AG10803 (cell line): ENCODE results near the gene PUM2.
"Not testable (repeated sequence)": the region's sequence is repeated elsewhere in the genome, so short reads cannot be mapped to it uniquely, and the experiment has no call there.

Experiments used
- DNase-seq: peaks from one replicate; pipeline ENCODE4 v3.0.0; 2010; ENCODE audit warnings: low read depth
- H3K4me3 ChIP-seq: 2 replicates; pipeline ENCODE4 v1.5.1; 2011; ENCODE audit warnings: mild to moderate bottlenecking, low read length, control low read depth
- TF ChIP-seq, protein P1 (sequence below): conservative IDR thresholded peaks from 2 replicates; pipeline ENCODE4 v1.5.1; 2011; ENCODE audit warnings: mild to moderate bottlenecking, low read length, control low read depth, inconsistent platforms

PUM2 gene

DNA sequence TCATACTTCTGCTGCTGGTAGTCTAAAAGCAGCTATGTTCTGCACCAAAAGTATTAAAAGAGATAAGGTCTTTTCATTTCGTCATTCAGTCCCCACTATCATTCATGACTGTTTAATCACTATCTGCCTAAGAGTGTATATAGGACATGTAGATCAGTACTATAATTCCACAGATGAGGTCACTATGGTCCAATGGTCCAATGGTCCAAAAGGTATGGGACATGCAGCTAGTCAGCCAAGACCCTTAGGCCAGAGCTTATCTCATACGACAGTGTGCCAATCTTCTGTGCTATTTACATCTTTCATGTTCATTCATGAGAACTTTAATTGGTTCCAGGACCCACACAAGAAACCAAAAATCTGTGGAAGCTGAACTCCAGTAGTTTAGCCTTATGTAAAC lies 83.1 kb downstream of the PUM2 start:
- no peak overlapping the region for H3K4me3 ChIP-seq
- no peak for DNase-seq
- TF ChIP-seq, protein P1, sequence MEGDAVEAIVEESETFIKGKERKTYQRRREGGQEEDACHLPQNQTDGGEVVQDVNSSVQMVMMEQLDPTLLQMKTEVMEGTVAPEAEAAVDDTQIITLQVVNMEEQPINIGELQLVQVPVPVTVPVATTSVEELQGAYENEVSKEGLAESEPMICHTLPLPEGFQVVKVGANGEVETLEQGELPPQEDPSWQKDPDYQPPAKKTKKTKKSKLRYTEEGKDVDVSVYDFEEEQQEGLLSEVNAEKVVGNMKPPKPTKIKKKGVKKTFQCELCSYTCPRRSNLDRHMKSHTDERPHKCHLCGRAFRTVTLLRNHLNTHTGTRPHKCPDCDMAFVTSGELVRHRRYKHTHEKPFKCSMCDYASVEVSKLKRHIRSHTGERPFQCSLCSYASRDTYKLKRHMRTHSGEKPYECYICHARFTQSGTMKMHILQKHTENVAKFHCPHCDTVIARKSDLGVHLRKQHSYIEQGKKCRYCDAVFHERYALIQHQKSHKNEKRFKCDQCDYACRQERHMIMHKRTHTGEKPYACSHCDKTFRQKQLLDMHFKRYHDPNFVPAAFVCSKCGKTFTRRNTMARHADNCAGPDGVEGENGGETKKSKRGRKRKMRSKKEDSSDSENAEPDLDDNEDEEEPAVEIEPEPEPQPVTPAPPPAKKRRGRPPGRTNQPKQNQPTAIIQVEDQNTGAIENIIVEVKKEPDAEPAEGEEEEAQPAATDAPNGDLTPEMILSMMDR = no peak

DNA sequence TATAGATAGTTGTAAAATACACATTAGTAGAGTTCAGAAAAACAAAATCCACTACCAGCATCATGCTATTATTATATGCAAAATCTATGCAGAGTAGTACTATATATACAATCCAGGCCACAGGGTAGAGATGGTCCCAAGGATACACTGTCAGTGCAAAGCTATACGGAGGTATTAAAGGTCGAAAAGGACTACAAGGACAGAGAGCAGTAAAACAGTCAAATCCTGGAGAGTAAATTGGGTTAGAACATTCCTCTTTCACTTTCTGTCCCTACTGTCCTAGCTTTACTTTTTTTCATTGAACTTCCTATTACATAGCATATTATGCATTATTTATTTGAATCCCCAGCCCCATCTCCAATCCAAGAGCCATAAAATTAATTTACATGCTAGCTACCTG lies 86.0 kb downstream of the PUM2 start:
- TF ChIP-seq, protein P1 = no peak
- no peak overlapping the region for H3K4me3 ChIP-seq
- DNase-seq = no peak

DNA sequence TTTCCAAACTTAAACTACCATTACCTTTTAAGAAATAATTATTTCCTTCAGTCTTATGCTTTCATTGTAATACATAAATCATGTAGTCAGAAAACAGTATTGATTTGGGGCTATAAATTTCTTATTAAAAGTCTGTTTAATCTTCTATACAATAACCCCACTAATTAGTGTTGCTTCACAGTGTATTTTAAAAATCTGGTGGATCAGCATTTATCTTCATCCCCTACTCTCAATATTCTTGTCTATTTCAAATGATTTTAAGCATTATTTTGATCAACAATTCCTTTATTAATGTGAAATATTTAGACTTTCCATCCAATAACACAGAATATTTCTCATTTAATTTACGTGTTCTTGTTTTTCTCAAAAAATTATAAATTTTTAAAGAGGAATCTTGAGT lies 93.2 kb downstream of the PUM2 start:
- DNase-seq = no peak
- H3K4me3 ChIP-seq = no peak overlapping the region
- TF ChIP-seq, protein P1 = no peak

DNA sequence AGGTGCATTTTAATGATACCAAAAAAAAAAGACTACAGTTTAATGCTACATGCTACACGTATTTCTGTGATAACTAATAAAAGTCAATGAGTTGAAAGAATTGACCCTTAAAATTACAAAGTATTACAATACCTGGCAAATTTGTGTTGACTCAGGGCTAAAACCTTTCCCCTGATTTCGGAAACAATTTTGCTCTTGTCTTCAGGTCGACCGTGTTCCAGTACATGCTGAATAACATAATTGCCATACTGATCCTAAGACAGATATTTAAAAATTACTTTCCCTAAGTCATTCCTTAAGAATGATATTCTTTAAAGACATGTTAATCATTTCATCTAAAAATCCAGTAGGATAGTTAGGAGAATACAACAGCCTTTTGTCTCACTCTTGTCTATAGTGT lies 95.9 kb downstream of the PUM2 start:
- DNase-seq = no peak
- no peak overlapping the region for H3K4me3 ChIP-seq
- TF ChIP-seq, protein P1 = no peak

DNA sequence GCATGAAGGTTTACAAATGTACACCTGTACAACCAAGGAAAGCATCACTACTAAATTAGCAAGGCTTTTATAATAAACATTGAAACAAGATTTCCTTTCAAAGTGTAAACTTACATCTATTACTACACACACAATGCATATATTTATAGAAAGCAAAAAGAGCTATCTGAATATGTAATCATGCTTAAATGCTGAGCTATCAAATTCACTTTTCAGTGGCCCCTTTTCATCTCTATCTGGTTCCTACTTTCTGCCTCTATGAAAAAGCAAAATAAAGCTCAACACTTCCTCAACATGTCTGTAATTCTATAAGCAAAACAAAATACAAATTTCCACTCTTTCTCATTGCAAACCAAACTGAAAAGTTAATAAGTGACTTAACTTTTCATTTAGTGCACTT lies 100.2 kb downstream of the PUM2 start:
- TF ChIP-seq, protein P1 = no peak
- DNase-seq = no peak
- H3K4me3 ChIP-seq = no peak overlapping the region

DNA sequence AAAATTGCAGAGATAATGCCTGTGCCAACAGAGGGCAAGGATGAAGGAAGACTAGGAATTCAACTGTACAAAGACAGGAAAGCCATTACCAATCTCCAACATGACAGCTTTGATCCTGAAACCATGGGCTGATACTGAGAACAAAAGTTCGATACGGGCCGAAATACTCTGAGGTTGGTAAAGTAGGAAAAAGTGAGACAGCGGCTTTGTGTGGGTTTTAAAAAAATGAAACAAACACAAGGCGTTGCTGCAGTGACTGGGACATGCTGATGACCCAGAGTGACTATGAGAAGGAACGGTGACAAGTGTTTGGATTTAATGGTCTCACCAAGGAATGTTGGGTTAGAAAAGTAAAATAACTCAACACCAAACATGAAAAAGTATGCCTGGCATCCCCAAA lies 101.5 kb downstream of the PUM2 start:
- TF ChIP-seq, protein P1 = no peak

DNA sequence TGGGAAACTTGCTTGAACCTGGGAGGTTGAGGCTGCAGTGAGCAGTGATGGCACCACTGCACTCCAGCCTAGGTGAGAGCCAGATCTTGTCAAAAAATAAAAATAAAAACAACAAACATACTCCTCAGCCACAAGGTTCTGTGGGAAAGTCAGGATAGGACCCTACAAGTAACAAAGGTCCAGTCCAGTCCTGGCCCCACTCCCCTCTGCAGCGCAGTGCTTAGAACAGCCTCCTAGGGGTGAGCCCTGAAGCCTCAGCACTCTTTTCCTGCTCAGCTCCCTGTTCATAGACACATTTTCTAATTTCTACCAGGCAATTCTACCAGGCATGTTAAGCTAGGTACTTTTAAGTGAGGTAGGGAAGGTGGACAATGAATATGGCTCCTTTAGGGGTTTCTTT lies 103.6 kb downstream of the PUM2 start:
- TF ChIP-seq, protein P1 = no peak
- no peak for DNase-seq
- H3K4me3 ChIP-seq = no peak overlapping the region

More for the DNA sequence above, 101.5 kb downstream of the PUM2 start:
- no peak for DNase-seq
- no peak overlapping the region for H3K4me3 ChIP-seq

DNA sequence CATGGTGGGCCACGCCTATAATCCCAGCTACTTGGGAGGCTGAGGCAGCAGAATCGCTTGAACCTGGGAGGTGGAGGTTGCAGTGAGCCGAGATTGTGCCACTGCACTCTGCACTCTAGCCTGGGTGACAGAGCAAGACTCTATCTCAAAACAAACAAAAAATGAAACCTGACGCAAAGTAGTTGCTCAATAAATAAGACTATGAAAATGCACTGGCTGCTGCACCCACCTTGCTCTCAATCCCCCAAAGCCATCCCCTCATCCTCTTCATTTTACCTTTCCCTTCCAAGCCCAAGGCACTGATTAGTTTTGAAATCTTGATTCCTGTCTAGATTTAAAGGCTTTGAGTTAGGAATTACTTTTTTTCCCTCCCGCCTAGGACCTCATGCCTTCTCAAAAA lies 107.0 kb downstream of the PUM2 start:
- not testable (repeated sequence) for H3K4me3 ChIP-seq, DNase-seq
